Nephron progenitor cell (in vitro differentiated cells): Measurements from ENCODE around the gene FXN.
"Not testable (repeated sequence)": the region's sequence is repeated elsewhere in the genome, so short reads cannot be mapped to it uniquely, and the experiment has no call there.

ENCODE experiments used
- DNase-seq: peaks from one replicate; pipeline ENCODE4 v3.0.0; 2021
- H3K27ac Mint-ChIP-seq: 2 replicates; pipeline ENCODE4 v1.8.0; 2021; ENCODE audit warnings: mild to moderate bottlenecking, moderate library complexity, mixed read lengths
- H3K27me3 Mint-ChIP-seq: 2 replicates; pipeline ENCODE4 v1.8.0; 2021; ENCODE audit warnings: mild to moderate bottlenecking, low read depth, mixed read lengths; ENCODE audit not compliant: poor library complexity
- H3K36me3 Mint-ChIP-seq: 2 replicates; pipeline ENCODE4 v1.8.0; 2021; ENCODE audit warnings: low read depth, mixed read lengths
- H3K4me1 Mint-ChIP-seq: 2 replicates; pipeline ENCODE4 v1.8.0; 2021; ENCODE audit warnings: mixed read lengths
- H3K4me3 Mint-ChIP-seq: 2 replicates; pipeline ENCODE4 v1.8.0; 2021; ENCODE audit warnings: mild to moderate bottlenecking, moderate library complexity, mixed read lengths
- H3K9me3 Mint-ChIP-seq: 2 replicates; pipeline ENCODE4 v1.8.0; 2021; ENCODE audit warnings: mild to moderate bottlenecking, moderate library complexity, mixed read lengths
- CTCF ChIP-seq: fragments of 200-600 bp; sonication (generic); IDR thresholded peaks from 2 replicates; pipeline ENCODE4 v1.5.0; 2021; ENCODE audit warnings: antibody characterized with exemption

The FXN gene

GRCh38 chr9:69090946-69091345, 55.4 kb downstream of the FXN start:
- peaks cover 14% of the 10 kb centered on the region for H3K27me3 Mint-ChIP-seq
- no peak for TF ChIP-seq CTCF
- H3K36me3 Mint-ChIP-seq: peaks cover 20% of the 10 kb centered on the region
- H3K4me1 Mint-ChIP-seq: peaks cover 21% of the 10 kb centered on the region
- no peak overlapping the region for H3K4me3 Mint-ChIP-seq
- H3K9me3 Mint-ChIP-seq: peaks cover 5% of the 10 kb centered on the region
- no peak for DNase-seq
- H3K27ac Mint-ChIP-seq: no peak overlapping the region

GRCh38 chr9:69093471-69094103, 58.0 kb downstream of the FXN start:
- Mint-ChIP-seq H3K4me1 (peaks cover 28% of the 10 kb centered on the region), H3K4me3 (no peak overlapping the region), H3K27ac (no peak overlapping the region), H3K27me3 (peaks cover 19% of the 10 kb centered on the region), H3K36me3 (peaks cover 4% of the 10 kb centered on the region), H3K9me3 (no peaks in the 10 kb centered on the region)
- no peak for DNase-seq
- no peak for TF ChIP-seq CTCF

- not testable (repeated sequence) for H3K4me3 Mint-ChIP-seq, H3K9me3 Mint-ChIP-seq, DNase-seq, H3K27ac Mint-ChIP-seq, H3K36me3 Mint-ChIP-seq
- Mint-ChIP-seq H3K27me3 (peaks cover 19% of the 10 kb centered on the region), H3K4me1 (peaks cover 32% of the 10 kb centered on the region)
Measured at GRCh38 chr9:69094361-69095135, 59.0 kb downstream of the FXN start.

- no peak for TF ChIP-seq CTCF
- H3K27me3 Mint-ChIP-seq: peaks cover 14% of the 10 kb centered on the region
- peaks cover 9% of the 10 kb centered on the region for H3K36me3 Mint-ChIP-seq
- DNase-seq: no peak
- no peak overlapping the region for H3K4me3 Mint-ChIP-seq
- H3K27ac Mint-ChIP-seq: no peak overlapping the region
- no peaks in the 10 kb centered on the region for H3K9me3 Mint-ChIP-seq
- H3K4me1 Mint-ChIP-seq: peaks cover 26% of the 10 kb centered on the region
Measured at GRCh38 chr9:69097064-69097463, 61.5 kb downstream of the FXN start.

GRCh38 chr9:69097923-69098593, 62.5 kb downstream of the FXN start:
- DNase-seq: no peak
- no peak for TF ChIP-seq CTCF
- Mint-ChIP-seq H3K4me3 (no peak overlapping the region), H3K4me1 (peaks cover 26% of the 10 kb centered on the region), H3K27ac (no peak overlapping the region), H3K9me3 (no peaks in the 10 kb centered on the region), H3K27me3 (peaks cover 12% of the 10 kb centered on the region), H3K36me3 (peaks cover 5% of the 10 kb centered on the region)

GRCh38 chr9:69103348-69103996, 67.9 kb downstream of the FXN start:
- not testable (repeated sequence) for H3K27ac Mint-ChIP-seq, H3K36me3 Mint-ChIP-seq, DNase-seq, H3K4me3 Mint-ChIP-seq, H3K9me3 Mint-ChIP-seq, H3K27me3 Mint-ChIP-seq
- peaks cover 23% of the 10 kb centered on the region for H3K4me1 Mint-ChIP-seq
